Measurements from ENCODE around the gene C6orf47. TPM values are rescaled to one million over a fixed set of nuclear protein-coding genes. Genes with fewer than 3 reads are reported as not detected.

Gene C6orf47
- polyA plus RNA-seq, 3 donors from 2014 or later = 23.6 to 41.6 (median 26.3) TPM

DNA sequence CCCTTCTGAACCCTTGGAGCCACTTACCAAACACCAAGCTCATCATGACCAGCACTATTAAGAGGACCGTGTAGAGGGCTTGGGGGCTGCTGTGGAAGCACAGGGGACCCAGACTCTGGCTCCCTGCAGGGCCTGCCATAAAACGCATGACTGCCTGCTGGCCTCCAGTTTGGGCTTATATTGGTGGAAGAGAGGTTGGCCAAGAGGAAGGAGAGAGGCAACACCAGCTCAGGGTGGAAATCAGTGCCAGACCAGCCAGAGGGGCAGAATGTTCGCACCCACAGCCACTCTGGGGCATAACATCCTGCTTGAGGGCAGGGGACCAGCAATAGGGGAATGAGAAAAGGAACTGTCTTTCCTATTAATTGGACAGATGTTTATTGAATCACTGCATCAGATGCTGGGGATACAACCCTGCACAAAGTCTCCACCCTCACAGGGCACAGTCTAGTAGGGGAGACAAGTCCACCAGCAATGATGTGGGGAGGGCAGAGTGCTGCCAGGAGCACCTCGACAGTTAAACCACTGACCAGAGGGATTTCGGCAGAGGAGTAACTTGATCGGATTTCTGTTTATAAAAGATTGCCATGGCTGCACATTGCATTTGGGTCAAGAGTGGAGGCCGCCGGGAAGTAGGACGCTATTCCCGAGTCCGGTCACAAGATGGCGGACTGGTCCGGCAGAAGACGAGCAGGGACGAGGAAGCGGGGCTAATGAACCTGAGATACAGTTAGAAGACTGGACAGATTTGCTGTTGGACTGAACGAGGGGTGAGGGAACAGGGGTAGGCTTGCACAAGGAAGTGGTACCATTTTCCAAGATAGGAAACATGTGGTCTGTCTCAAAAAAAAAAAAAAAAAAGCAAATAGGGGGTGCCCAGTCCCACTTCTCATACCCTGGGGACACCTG is 19.9 kb upstream of the C6orf47 start, which contains the start of gene LY6G5C:
LY6G5C (minus strand) TSS at position 842 of the 909 bp plus-strand sequence; CDS start at position 148, 694 bp downstream.
- peak; percentile 60 to 73 (median 66) for DNase-seq
- Mint-ChIP-seq H3K9me3 (no peaks in the 10 kb centered on the region), H3K27me3 (ENCODE audit: low read depth in 3 of 3) (peaks cover 0 to 8% (median 4%) of the 10 kb centered on the region in 3 donors), H3K36me3 (peaks cover 0 to 6% (median 0%) of the 10 kb centered on the region in 3 donors), H3K27ac (peak within 1 kb of the TSS; percentile 48 to 97 (median 82)), H3K4me1 (peaks cover 22 to 26% of the 10 kb centered on the region in 2 donors), H3K4me3 (peak within 1 kb of the TSS; percentile 83 to 99 (median 89))

DNA sequence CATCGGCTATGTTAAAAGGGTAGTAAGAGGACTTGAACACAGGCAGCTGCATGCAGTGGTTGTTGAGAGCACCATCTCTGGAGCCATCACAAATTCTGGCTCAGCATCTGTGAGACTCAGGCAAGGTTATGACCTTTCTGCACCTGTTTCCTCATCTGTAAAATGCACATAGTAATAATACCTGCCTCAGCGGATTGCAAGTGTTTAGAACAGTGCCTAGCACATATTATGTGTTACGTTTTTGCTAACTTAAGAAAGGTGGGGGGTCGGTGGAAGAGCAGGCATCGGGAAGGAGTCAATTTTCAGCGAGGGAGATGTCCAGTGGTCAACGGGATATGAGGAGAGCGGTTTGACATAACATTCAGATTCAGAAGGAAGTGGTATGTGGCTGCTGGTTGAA is 17.4 kb upstream of the C6orf47 start:
- no peak overlapping the region for H3K4me3 Mint-ChIP-seq
- peaks cover 20 to 26% of the 10 kb centered on the region in 2 donors for H3K4me1 Mint-ChIP-seq
- no peak for DNase-seq
- H3K27me3 Mint-ChIP-seq (ENCODE audit: low read depth in 3 of 3) = peaks cover 0 to 8% (median 2%) of the 10 kb centered on the region in 3 donors
- no peaks in the 10 kb centered on the region for H3K9me3 Mint-ChIP-seq
- H3K36me3 Mint-ChIP-seq = peaks cover 4 to 6% (median 4%) of the 10 kb centered on the region in 3 donors
- H3K27ac Mint-ChIP-seq = peak overlapping the region in 1 of 6 donors; percentile 25

DNA sequence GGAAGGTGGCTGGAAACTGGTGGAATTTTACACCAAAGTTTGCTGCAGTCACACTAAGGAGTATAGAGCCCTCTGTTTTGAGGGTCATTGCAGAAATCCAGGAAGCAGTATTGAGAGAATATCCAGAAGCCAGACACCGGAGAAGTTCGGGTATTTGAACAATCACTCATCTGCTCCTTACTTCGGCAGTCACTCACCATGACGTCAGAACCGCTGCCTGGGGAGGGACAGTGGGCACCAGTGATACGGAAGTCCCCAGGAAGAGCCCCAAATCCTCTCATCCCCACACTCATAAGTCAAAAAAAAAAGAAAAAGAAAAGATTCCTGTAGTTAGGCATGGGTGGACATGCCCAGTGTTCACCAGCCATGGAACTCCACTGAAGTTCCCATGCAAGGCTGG is 16.3 kb upstream of the C6orf47 start:
- peaks cover 9 to 11% (median 10%) of the 10 kb centered on the region in 3 donors for H3K36me3 Mint-ChIP-seq
- no peak overlapping the region for H3K27ac Mint-ChIP-seq
- H3K4me1 Mint-ChIP-seq = peaks cover 20 to 26% of the 10 kb centered on the region in 2 donors
- no peak for DNase-seq
- no peaks in the 10 kb centered on the region for H3K9me3 Mint-ChIP-seq
- no peak overlapping the region for H3K4me3 Mint-ChIP-seq
- H3K27me3 Mint-ChIP-seq (ENCODE audit: low read depth in 3 of 3) = peaks cover 0 to 8% (median 4%) of the 10 kb centered on the region in 3 donors

- H3K9me3 Mint-ChIP-seq = no peaks in the 10 kb centered on the region
- peaks cover 16 to 22% of the 10 kb centered on the region in 2 donors for H3K4me1 Mint-ChIP-seq
- peak overlapping the region in 1 of 6 donors; percentile 61 for H3K27ac Mint-ChIP-seq
- H3K27me3 Mint-ChIP-seq (ENCODE audit: low read depth in 3 of 3) = peaks cover 0 to 8% (median 4%) of the 10 kb centered on the region in 3 donors
- peaks cover 9 to 11% (median 10%) of the 10 kb centered on the region in 3 donors for H3K36me3 Mint-ChIP-seq
- H3K4me3 Mint-ChIP-seq = no peak overlapping the region
- DNase-seq = no peak
These were observed 15.8 kb upstream of the C6orf47 start for GRCh38 chr6:31676322-31676903.

GRCh38 chr6:31669676-31670075 is 9.1 kb upstream of the C6orf47 start, which contains the start of gene LY6G5B:
Gene LY6G5B (plus strand): TSS chr6:31669976. CDS start chr6:31670951, 975 bp downstream.
- Mint-ChIP-seq H3K4me1 (peaks cover 28 to 34% of the 10 kb centered on the region in 2 donors), H3K9me3 (no peaks in the 10 kb centered on the region), H3K27me3 (ENCODE audit: low read depth in 3 of 3) (peaks cover 9 to 14% (median 11%) of the 10 kb centered on the region in 3 donors), H3K36me3 (peaks cover 11 to 47% (median 17%) of the 10 kb centered on the region in 3 donors), H3K27ac (peak within 1 kb of the TSS in 1 of 6 donors; percentile 23), H3K4me3 (no peak within 1 kb of the TSS)
- no peak for DNase-seq

DNA sequence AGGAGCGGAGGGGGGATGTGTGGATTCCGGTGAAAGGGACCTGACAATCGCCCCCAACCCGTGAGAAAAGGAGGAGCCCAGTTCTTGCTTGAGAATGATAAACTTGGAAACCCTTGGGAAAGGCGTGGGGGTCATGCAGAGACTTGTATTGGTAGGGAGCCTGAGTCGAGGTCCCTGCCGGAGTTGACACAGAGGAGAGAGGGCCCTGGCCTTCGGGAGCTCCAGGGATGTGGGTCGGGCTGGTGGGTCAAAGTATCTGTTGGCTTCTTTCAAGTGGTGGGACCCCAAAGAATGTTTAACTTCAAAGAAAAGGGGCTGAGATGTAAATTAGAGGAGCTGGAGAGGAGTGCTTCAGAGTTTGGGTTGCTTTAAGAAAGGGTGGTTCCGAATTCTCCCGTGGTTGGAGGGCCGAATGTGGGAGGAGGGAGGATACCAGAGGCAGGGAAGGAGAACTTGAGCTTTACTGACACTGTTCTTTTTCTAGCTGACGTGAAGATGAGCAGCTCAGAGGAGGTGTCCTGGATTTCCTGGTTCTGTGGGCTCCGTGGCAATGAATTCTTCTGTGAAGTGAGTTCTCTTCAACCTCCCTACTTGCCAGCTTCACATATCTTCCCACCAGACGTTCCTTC is 5.9 kb upstream of the C6orf47 start:
- Mint-ChIP-seq H3K4me1 (peaks cover 50 to 54% of the 10 kb centered on the region in 2 donors), H3K36me3 (peaks cover 4 to 45% (median 15%) of the 10 kb centered on the region in 3 donors), H3K27ac (peak overlapping the region; percentile 95 to 99 (median 99)), H3K9me3 (no peaks in the 10 kb centered on the region), H3K27me3 (ENCODE audit: low read depth in 3 of 3) (peaks cover 12 to 16% (median 13%) of the 10 kb centered on the region in 3 donors), H3K4me3 (peak overlapping the region; percentile 88 to 100 (median 97))
- no peak for DNase-seq

DNA sequence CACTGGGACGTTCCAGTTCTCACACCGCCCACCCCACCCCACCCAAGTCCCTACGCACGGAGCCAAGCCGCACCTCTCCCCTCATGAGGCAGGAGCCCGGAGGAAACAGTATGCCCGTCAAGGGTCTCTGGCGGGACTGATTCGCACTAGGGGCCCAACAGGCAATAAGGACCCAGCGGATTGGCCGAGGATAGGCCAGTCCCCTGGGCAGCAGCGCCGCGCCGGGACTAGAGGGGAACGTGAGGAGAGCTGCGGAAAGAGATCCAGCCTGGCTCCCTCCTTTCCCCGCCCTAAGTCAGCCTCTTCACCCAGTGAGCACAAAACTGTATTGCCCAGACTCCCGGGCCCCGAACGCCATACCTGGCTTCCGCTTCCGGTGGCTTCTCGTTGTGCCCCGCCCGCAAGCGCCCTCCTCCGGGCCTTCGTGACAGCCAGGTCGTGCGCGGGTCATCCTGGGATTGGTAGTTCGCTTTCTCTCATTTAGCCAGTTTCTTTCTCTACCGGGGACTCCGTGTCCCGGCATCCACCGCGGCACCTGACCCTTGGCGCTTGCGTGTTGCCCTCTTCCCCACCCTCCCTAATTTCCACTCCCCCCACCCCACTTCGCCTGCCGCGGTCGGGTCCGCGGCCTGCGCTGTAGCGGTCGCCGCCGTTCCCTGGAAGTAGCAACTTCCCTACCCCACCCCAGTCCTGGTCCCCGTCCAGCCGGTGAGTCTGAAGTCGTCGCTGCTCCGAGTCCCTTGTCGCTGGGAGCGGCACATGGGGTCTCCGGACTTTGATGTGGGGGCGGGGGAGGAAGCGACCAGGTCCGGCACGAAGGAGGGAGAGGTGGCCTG is 5.1 kb upstream of the C6orf47 start, which contains the start of gene CSNK2B:
CSNK2B (plus strand) TSS at position 580 of the 836 bp plus-strand sequence. CDS start 752 bp downstream, outside the sequence.
- Mint-ChIP-seq H3K27ac (peak within 1 kb of the TSS; percentile 95 to 99 (median 99)), H3K27me3 (ENCODE audit: low read depth in 3 of 3) (peaks cover 12 to 16% (median 13%) of the 10 kb centered on the region in 3 donors), H3K4me3 (peak within 1 kb of the TSS; percentile 88 to 100 (median 97)), H3K9me3 (no peaks in the 10 kb centered on the region), H3K36me3 (peaks cover 4 to 41% (median 15%) of the 10 kb centered on the region in 3 donors), H3K4me1 (peaks cover 56 to 61% of the 10 kb centered on the region in 2 donors)
- peak; percentile 97 for DNase-seq

GRCh38 chr6:31664790-31665500 is 4.4 kb upstream of the C6orf47 start, which contains the start of gene GPANK1:
Gene GPANK1 (minus strand): TSS chr6:31664997. CDS start chr6:31664478, 519 bp downstream.
- H3K27me3 Mint-ChIP-seq (ENCODE audit: low read depth in 3 of 3) = peaks cover 12 to 16% (median 13%) of the 10 kb centered on the region in 3 donors

GRCh38 chr6:31663961-31664789 is 3.6 kb upstream of the C6orf47 start:
- H3K27ac Mint-ChIP-seq = peak overlapping the region; percentile 95 to 99 (median 99)
- H3K9me3 Mint-ChIP-seq = no peaks in the 10 kb centered on the region
- peak overlapping the region; percentile 88 to 100 (median 97) for H3K4me3 Mint-ChIP-seq
- peaks cover 12 to 16% (median 13%) of the 10 kb centered on the region in 3 donors for H3K27me3 Mint-ChIP-seq (ENCODE audit: low read depth in 3 of 3)
- DNase-seq = peak in 1 of 3 donors; percentile 12
- H3K4me1 Mint-ChIP-seq = peaks cover 69 to 74% of the 10 kb centered on the region in 2 donors
- H3K36me3 Mint-ChIP-seq = peaks cover 4 to 29% (median 10%) of the 10 kb centered on the region in 3 donors

More at GRCh38 chr6:31664790-31665500, 4.4 kb upstream of the C6orf47 start, which contains the start of gene GPANK1:
- Mint-ChIP-seq H3K36me3 (peaks cover 4 to 34% (median 10%) of the 10 kb centered on the region in 3 donors), H3K4me1 (peaks cover 61 to 66% of the 10 kb centered on the region in 2 donors), H3K4me3 (peak within 1 kb of the TSS; percentile 88 to 100 (median 97)), H3K27ac (peak within 1 kb of the TSS; percentile 95 to 99 (median 99)), H3K9me3 (no peaks in the 10 kb centered on the region)
- DNase-seq = peak; percentile 88 to 91 (median 90)

- Mint-ChIP-seq H3K4me1 (peaks cover 75 to 79% of the 10 kb centered on the region in 2 donors), H3K27ac (peak overlapping the region; percentile 32 to 99 (median 98)), H3K36me3 (peaks cover 4 to 22% (median 10%) of the 10 kb centered on the region in 3 donors), H3K4me3 (peak overlapping the region; percentile 88 to 100 (median 97)), H3K27me3 (ENCODE audit: low read depth in 3 of 3) (peaks cover 12 to 16% (median 13%) of the 10 kb centered on the region in 3 donors), H3K9me3 (no peaks in the 10 kb centered on the region)
- no peak for DNase-seq
These were observed 2.8 kb upstream of the C6orf47 start for GRCh38 chr6:31663126-31663960.

Data from immature natural killer cell (primary cell).